ENCODE data around the gene SLC38A2. TPM values are rescaled to one million over a fixed set of nuclear protein-coding genes. Genes with fewer than 3 reads are reported as not detected.

SLC38A2 gene
- total and polyA plus RNA-seq, 2 donors (not counting 1 experiment from before 2014, with no cell fraction given): 61.6 to 202 TPM

DNA sequence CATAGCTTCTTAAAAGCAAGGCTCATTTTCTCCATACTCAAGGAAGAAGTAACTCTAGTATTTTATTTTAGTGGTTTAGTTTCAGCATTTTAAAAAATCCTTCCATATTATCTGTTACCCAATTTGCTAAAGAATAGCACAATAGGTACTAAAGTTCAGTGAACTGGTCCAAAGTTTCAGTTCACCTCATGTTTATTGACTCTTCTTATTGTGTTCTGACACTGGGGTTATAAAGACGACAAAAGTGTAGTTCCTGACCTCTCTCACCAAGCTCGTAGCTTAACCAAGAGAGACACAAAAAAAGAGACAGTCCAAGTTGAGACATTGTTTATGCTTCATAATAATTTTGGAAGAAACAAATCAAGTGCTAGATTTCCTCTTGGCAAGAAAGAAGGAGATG, 40.8 kb upstream of the SLC38A2 start:
- H3K27me3 ChIP-seq (replicated peaks in 1 of 4; ENCODE audit: control extremely low read depth in 1 of 4, control insufficient read depth in 3 of 4, insufficient read depth in 4 of 4, low read length in 3 of 4): no peaks in the 10 kb centered on the region
- H3K27ac ChIP-seq (ENCODE audit: low read length in 2 of 2): no peak overlapping the region
- H3K4me1 Mint-ChIP-seq: no peaks in the 10 kb centered on the region
- H3K9ac ChIP-seq (ENCODE audit: low read length): no peak overlapping the region
- ATAC-seq (ENCODE audit: low read depth) (no peak), DNase-seq (no peak)
- H3K9me3 Mint-ChIP-seq (ENCODE audit: insufficient read depth): no peaks in the 10 kb centered on the region
- CTCF ChIA-PET: no interaction called here
- POLR2A ChIA-PET: no interaction called here
- no peak overlapping the region for H3K4me2 ChIP-seq (replicated peaks; ENCODE audit: low read depth, low read length, poor library complexity, severe bottlenecking)
- H3K4me3 Mint-ChIP-seq: no peak overlapping the region
- no peaks in the 10 kb centered on the region for H3K27me3 Mint-ChIP-seq
- H3K36me3 ChIP-seq (replicated peaks in 1 of 2; ENCODE audit: control extremely low read depth in 1 of 2, control insufficient read depth in 1 of 2, extremely low read depth in 1 of 2, insufficient read depth in 2 of 2, low read length in 1 of 2): peaks cover under 1 to 3% of the 10 kb centered on the region in 2 experiments
- WGBS (ENCODE audit: insufficient coverage): no CpG with 5 or more reads among the region's 2 CpGs
- peaks cover 11% of the 10 kb centered on the region for H3K79me2 ChIP-seq (ENCODE audit: control insufficient read depth, insufficient read depth, low read length)
- no peaks in the 10 kb centered on the region for H3K9me3 ChIP-seq (ENCODE audit: control extremely low read depth in 1 of 3, control insufficient read depth in 2 of 3, insufficient read depth in 1 of 3, low read length in 2 of 3)
- H3K4me1 ChIP-seq (ENCODE audit: control insufficient read depth in 2 of 2, insufficient read depth in 2 of 2, low read length in 2 of 2): no peaks in the 10 kb centered on the region
- no peak for TF ChIP-seq EZH2 (IDR thresholded peaks at IDR 0.05; ENCODE audit: borderline replicate concordance, insufficient read depth, low read depth, low read length, poor library complexity, severe bottlenecking)
- no peak for TF ChIP-seq CTCF (IDR thresholded peaks at IDR 0.05)
- H3K27ac Mint-ChIP-seq: no peak overlapping the region
- H2AFZ ChIP-seq (ENCODE audit: insufficient read depth, low read depth, low read length, poor library complexity, severe bottlenecking): no peak overlapping the region
- intact Hi-C loops (cut with micrococcal nuclease): no loop called here
- H3K4me3 ChIP-seq (ENCODE audit: control extremely low read depth in 1 of 5, extremely low read depth in 1 of 5, insufficient read depth in 1 of 5, low read depth in 2 of 5, low read length in 4 of 5): no peak overlapping the region
- no peaks in the 10 kb centered on the region for H4K20me1 ChIP-seq (ENCODE audit: control insufficient read depth, insufficient read depth, low read length, poor library complexity, severe bottlenecking)

DNA sequence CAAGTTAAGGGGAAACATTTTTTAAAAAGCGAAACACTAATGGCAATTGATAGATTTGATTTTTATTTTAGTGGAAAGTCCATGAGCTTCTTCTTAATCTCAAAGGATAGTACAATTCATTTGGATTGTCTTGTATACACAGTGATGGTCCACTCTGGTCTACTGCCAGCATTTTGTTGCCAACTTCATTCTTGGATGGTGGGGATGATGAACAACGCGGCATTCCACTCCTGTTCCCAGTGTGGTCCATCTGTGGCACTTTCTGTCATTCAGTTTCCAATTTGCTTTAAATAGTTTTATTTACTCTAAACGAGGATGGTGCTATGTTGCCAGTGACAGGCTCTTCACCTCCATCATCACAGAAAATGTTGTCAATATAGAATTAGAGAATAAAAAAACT, 40.3 kb upstream of the SLC38A2 start:
- no peaks in the 10 kb centered on the region for H3K4me1 ChIP-seq (ENCODE audit: control insufficient read depth in 2 of 2, insufficient read depth in 2 of 2, low read length in 2 of 2)
- H3K4me2 ChIP-seq (replicated peaks; ENCODE audit: low read depth, low read length, poor library complexity, severe bottlenecking): no peak overlapping the region
- CTCF ChIA-PET: no interaction called here
- H3K9ac ChIP-seq (ENCODE audit: low read length): no peak overlapping the region
- POLR2A ChIA-PET: no interaction called here
- H3K27me3 Mint-ChIP-seq: no peaks in the 10 kb centered on the region
- no peak overlapping the region for H3K4me3 Mint-ChIP-seq
- H4K20me1 ChIP-seq (ENCODE audit: control insufficient read depth, insufficient read depth, low read length, poor library complexity, severe bottlenecking): no peaks in the 10 kb centered on the region
- no peaks in the 10 kb centered on the region for H3K9me3 Mint-ChIP-seq (ENCODE audit: insufficient read depth)
- H3K79me2 ChIP-seq (ENCODE audit: control insufficient read depth, insufficient read depth, low read length): peaks cover 15% of the 10 kb centered on the region
- H3K27me3 ChIP-seq (replicated peaks in 1 of 4; ENCODE audit: control extremely low read depth in 1 of 4, control insufficient read depth in 3 of 4, insufficient read depth in 4 of 4, low read length in 3 of 4): no peaks in the 10 kb centered on the region
- no peak for ATAC-seq (ENCODE audit: low read depth)
- intact Hi-C loops (cut with micrococcal nuclease): no loop called here
- no peak overlapping the region for H3K4me3 ChIP-seq (ENCODE audit: control extremely low read depth in 1 of 5, extremely low read depth in 1 of 5, insufficient read depth in 1 of 5, low read depth in 2 of 5, low read length in 4 of 5)
- H2AFZ ChIP-seq (ENCODE audit: insufficient read depth, low read depth, low read length, poor library complexity, severe bottlenecking): no peak overlapping the region
- H3K27ac Mint-ChIP-seq: no peak overlapping the region
- no peaks in the 10 kb centered on the region for H3K9me3 ChIP-seq (ENCODE audit: control extremely low read depth in 1 of 3, control insufficient read depth in 2 of 3, insufficient read depth in 1 of 3, low read length in 2 of 3)
- no CpG with 5 or more reads among the region's 4 CpGs for WGBS (ENCODE audit: insufficient coverage)
- H3K4me1 Mint-ChIP-seq: no peaks in the 10 kb centered on the region
- H3K27ac ChIP-seq (ENCODE audit: low read length in 2 of 2): no peak overlapping the region
- no peak for TF ChIP-seq CTCF (IDR thresholded peaks at IDR 0.05)
- TF ChIP-seq EZH2 (IDR thresholded peaks at IDR 0.05; ENCODE audit: borderline replicate concordance, insufficient read depth, low read depth, low read length, poor library complexity, severe bottlenecking): no peak
- peaks cover 0 to under 1% of the 10 kb centered on the region in 2 experiments for H3K36me3 ChIP-seq (replicated peaks in 1 of 2; ENCODE audit: control extremely low read depth in 1 of 2, control insufficient read depth in 1 of 2, extremely low read depth in 1 of 2, insufficient read depth in 2 of 2, low read length in 1 of 2)
- no peak for DNase-seq
